HG02943 (cell line): ENCODE measurements around the gene NOTCH1.
A peak's percentile ranks its signal among the peaks of the same experiment; 100 is the strongest.

Source experiments
- ATAC-seq: cut with Tn5 transposase; IDR thresholded peaks from one replicate; pipeline ENCODE4 v1.9.1; 2021; ENCODE audit warnings: mild to moderate bottlenecking, low read depth, moderate library complexity; ENCODE audit not compliant: unreplicated experiment

NOTCH1 gene

DNA sequence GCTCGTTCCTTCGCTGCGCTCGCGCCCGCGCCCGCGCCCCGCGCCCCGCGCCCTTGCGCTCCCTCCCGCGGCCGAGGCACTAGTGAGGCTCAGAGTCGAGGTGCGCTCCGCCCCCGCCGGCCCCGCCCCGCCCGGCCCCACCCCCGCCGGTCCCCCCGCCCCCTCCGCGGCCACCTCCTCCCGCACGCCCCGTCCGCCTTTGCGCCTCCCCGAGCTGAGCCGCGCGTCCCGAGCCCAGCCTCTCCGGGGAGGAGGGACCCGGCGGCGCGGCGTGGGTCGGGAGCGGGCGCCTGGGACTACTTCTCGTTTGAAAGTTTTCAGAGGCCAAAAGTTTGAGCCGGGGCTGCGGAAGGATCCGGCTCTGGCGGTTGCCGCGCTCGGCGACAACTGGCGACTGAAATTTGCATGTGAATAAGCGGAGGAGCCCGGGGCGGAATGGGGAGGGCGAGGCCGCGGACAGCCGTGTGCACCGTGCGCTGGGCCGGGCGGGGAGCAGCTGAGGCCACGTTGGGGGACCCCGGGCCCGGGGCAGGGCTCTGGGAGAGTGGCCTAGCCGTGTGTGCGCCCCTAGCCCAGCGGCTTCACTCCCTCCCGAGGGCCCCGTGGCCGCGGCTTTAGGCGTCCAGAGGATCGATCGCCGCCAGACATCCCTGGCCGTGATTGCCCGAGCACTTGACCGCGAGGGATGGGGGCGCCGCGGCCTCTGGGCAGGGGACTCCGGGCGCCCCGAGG lies at the start of gene NOTCH1:
Gene NOTCH1 (minus strand): TSS at position 84 of the 732 bp plus-strand sequence. CDS start 262 bp downstream, outside the sequence.
- ATAC-seq, result peak; percentile 50

DNA sequence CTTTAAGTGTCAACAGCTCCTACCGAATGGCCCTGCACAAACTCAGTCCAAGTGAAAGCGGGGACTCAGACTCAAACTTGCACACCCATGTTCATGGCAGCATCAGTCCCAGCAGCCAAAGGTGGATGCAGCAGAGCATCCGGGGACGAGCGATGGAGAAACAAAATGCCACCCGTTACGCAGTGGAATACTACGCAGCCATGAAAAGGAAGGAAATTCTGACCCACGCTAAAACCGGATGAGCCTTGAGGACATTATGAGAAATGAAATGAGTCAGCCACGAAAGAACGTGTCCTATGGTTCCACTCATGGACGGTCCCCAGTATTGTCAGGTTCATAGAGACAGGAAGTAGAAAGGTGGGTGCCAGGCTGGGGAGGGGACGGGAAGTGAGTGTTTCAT lies 48.6 kb upstream of the NOTCH1 start:
- ATAC-seq, result no peak

DNA sequence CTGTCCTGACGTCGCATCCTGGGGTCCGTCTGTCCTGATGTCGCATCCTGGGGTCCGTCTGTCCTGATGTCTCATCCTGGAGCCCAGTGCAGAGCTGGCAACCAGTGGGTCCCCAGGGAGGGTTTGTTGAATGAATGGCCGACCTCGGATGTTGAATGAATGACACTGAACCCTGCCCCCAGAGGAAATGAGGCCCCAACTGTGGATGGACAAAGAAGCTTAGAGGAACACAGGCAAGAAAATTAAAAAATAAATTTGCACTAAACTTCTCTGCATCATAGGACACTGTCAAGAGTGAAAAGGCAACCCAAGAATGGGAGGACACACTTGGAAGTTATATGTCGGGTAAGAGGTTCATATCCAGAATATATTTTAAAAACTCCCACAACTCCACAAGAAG lies 47.7 kb upstream of the NOTCH1 start:
- no peak for ATAC-seq

DNA sequence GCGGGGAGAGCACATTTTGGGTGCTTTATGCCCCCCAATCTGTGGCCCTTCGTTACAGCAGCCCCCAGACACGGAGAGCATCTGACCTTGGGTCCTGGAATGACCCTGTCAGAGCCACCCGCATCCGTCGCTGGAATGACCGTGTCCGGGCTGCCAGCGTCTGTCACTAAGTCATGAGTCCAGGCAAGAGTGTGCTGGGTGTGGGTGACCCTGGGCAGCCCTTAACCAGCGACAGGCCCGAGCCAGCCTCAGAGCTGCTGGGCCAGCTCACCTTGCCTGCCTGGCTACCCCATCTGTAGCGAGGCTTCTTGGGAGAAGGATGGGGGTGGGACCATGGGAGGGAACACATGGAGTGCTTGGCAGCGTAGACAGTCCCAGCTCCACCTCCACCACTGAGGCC lies 46.8 kb upstream of the NOTCH1 start:
- ATAC-seq, result no peak

DNA sequence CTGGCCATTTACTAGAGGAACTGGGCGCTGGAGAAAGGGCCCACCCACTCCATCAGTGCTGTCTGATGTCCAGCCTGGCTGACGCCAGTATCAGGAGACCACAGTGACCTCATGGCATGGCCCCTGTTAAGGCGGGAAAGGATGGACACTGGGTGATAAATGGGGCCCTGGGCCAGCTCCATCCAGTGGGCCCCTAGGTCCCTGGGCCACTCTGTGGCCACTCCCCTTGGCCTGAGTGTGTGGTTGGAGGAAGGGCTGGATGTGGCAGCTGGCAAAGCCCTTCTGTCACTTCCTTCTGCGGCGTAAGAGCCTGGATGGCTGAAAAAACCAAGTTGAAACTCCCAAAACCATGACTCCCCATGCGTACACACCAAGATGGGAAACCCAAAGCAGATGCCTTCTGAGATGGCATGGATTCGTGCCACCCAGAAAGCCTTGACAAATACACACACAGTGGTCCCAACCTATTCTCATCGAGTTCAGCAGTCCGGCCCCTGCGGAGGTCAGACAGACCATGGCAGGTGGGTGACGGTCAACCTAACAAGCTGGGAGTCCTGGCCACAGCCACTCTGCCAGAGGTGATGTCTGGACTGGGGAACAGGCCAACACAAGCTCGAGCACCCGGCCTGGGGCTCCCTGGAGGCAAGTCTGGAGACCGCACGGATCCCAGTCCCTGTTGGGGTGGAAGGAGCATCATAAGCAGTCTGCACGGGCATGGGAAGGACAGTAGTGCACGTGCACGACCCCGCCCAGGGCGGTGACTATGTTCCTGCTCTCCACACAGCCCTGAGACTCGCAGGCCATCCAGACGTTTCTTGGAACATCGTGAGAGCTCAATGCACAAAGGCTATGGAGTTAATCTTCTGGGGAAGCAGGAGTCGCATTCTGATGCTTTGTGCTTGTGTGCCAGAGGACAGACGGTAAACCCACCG lies 45.2 kb upstream of the NOTCH1 start:
- no peak for ATAC-seq

DNA sequence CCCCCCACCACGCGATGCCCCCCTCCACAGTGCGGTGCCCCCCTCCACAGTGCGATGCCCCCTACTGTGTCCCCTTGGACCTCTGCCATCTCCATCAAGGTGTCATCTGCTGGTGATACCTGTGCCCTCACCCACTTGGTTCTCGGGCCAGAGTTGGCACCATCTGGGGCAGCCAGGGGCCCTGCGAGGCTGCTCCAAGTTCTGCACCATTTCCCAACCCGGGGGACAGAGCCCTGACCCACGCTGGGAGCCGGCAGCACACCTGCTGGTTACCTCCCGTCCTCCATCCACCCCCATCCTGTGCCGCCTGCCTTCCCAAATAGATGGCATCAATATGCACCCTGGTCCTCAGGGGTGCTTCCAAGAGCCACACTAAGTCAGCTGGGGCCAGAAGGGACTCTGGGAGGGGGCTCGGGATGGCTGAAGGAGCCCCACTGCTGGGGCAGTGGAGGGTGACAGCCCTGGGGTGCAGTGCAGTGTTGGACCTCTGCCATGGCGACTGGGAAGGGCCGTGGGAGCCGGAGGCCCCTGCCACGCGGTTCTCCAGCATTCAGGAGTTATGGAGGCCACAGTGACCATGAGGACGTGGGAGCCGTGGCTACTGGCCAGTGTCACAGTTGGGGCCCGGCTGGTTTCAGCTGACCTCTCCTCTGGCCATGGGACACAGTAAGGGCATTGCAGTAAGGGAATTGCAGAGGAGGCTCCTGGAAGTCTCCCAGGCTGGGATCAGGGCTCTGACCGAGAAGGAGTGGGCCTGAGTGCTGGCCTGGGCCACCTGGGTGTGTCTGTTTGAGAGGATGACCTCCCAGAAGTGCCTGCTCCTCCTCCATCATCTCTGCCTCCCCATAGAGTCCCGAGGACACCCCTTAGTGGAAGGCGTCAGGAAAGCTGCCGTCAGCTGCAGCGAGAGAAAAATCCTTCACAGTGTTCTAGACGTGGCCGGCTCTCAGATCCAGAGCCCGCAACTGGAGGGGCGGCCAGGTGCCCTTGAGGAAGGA lies 44.2 kb upstream of the NOTCH1 start:
- no peak for ATAC-seq

DNA sequence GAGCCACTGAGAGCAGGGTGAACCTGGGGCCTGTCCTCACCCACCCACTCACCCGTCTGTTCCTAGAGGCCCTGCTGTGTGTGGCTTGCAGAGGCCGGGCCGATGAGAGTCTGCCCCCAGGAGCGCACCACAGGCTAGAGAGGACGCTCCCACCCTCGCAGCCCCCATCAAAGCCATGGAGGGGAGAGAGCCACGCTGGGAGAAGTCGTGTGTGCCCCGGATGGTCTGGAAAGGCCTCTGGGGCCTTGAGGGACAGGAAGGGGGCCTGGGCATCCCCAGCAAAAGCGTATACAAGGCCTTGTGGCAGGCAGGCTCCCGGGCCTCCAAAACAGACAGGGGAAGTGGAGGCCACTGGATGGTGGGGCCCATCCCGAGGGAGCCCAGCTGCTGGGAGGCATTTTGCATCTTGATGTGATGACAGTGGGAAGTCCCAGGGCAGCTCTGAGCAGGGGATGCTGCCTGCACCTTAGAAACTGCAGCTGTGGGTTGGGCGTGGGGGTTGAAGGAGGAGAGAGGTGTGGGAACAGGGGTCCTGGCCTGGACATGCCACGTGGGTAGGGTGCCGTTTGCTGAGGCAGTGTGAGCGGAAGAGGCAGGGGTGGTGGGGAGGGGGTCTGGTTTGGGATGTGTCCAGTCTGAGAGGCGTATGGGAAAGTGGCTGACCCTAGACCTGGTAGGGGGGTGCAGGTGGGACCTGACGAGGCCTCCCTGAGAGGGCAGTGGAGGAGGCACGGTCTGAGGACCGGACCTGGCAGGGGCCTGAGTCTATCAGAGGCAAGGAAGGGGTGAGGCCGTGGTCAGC lies 43.0 kb upstream of the NOTCH1 start:
- ATAC-seq, result no peak

DNA sequence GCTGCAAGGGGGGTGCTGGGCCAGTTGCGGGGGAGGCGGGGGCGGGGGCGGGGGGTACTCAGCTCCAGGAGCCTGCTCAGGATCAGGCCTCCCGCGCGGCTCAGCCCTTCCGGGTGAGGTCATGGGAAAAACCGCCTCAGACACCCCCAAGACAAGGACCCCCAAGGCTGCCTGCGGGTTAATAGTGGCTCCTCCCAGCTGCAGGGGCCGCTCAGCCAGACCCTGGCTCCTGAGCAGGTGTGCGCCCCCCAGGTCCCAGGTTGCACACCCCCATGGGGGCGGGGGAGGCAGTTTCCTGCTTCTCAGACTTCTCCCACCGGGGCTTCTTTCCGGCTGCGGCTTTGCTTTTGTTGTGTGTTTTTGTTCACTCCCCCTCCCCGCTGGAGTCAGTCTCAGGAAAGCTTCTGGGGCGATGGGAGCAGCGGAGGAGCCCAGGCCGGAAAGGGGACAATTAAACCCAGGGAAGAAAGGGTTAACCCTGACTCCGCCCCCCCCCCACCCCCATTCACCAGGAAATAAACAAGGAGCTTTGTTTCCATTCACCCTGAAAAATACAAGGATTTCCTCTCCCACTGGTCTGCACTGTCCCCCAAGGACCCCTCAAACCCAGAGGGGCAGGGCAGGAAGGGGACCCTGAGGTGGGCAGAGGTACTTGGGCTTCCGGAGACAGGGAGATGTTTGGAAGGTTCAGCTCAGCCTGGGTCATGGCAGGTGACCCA lies 42.3 kb upstream of the NOTCH1 start:
- ATAC-seq, result no peak

DNA sequence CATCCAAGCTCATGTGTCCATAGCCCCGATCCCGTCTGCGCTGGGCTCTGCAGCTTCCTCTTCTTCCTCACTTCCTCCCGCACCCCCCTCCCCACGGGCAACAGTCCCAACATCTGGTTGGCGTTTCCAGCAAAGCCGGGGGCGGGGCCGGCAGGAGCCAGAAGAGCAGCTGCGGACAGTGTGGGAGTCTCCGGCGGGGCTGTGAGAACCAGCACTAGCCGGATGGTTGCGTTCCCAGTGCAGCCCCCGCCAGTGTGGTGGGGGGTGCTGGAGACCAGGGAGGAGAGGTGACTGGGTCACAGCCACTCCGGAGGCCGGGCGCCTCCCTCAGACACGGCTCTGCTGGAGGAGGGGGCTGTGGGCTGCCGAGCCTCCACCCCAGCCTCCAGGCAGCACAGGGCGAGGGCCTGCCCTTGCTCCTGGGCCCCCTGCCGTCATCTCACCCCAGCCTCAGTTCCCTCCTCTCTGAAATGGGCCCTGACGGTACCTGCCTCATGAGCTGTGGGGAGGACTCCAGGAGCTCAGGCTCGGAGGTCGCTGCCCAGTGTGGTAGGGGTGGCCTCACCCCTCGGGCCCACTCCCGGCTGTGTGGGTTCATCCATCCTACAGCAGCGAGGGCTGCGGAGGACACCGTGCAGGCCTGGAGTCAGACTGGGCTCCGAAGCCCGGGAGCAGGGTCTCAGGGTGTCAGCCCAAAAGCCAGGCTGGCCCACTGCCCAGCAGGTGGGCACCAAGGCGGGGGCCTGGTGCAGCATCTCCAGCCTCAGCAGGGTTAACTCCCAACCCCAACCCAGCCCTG lies 41.5 kb upstream of the NOTCH1 start:
- ATAC-seq, result no peak

DNA sequence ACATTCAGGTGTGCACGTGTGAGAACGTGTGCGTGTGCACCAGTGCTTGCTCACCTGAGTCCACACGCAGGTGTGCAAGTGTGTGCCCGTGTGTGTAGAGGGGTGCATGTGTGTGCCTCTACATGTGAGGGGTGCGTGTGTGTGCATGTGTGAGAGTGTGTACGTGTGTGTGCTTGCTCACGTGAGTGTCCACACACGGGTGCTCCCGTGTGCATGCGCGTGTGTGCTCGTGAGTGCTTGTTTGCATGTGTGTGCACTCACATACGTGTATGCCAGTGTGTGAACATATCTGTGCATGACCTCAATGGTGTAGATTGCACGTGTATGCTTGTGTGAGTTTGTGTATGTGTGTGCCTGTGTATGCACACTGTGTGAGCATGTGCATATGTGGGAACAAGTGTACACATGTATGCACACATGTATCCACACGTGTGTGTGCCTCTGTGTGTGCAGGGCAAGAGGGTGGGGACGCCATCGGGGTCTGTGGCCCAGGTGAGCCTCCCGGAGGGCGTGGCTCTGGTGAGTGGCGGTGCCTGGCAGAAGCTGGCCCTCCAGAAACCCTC lies 40.6 kb upstream of the NOTCH1 start:
- no peak for ATAC-seq

DNA sequence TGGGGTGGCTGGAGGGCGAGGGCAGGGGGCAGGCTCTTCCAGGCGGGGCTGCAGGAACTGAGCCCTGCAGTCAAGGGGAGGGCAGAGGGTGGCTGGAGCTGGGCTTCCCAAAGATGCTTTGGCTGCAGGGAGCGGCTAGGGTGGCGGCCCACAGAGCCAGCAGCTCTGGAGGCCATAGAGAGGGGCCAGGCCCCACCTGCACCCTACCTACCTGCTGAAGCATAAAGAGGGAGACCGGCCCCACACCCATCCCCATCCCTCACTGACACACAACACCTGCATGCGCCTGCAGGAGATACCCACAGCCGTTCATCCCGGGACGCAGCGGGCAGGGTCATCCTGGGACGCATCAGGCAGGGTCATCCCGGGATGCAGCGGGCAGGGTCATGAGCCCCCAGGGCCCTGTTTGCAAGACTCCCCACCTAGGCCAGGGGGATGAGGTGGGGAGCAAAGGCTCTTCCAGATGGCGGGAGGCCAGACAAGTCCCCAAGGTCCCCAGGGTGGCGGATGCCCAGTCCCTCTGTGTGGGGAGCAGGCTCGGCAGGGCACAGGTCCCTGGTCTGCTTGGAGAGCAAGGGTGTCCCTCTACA lies 39.8 kb upstream of the NOTCH1 start:
- ATAC-seq, result no peak

DNA sequence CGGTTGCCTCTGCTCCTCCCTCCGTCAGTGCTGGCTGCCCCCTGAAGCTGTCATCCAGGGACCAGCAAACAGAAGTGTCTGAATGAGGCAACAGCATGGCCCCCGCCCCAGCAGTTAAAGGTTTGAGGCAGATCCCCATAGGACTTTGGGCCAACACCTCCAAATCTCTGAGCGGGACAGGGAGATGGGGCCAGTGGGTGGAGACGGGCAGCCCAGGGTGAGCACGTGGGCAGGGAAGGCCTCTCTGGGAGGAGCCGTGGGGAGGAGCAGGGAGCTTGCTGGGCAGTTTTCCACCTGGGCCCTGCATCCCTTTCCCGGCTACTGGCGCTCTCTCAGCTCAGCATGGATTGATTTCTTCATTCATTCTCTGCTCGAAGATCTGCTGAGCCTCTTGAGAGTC lies 39.1 kb upstream of the NOTCH1 start:
- ATAC-seq, result no peak

DNA sequence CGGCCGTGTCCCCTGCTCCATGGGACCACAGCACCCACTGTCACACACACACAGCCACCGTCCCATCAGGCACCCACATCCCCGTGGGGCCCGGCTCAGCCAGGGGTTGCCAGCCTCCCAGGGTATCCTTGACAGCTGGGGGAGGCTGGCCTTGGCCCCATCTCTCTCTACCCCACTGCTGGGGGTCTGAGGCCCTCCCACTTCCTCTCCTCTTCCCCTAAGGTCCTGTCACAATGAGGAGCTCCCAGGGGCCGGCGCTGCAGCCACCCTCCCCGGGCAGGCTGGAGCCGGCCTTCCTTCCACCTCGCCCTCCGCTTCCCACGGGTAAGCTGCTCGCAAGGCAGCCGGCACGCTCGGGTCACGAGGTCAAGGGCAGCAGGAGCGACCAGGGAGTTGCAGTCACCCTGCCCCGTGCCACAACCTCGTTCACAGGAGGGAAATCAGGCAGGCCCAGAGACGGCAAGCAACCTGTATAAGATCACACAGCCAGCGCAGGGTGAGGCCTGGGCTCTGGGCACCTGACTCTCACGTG lies 38.6 kb upstream of the NOTCH1 start:
- no peak for ATAC-seq

DNA sequence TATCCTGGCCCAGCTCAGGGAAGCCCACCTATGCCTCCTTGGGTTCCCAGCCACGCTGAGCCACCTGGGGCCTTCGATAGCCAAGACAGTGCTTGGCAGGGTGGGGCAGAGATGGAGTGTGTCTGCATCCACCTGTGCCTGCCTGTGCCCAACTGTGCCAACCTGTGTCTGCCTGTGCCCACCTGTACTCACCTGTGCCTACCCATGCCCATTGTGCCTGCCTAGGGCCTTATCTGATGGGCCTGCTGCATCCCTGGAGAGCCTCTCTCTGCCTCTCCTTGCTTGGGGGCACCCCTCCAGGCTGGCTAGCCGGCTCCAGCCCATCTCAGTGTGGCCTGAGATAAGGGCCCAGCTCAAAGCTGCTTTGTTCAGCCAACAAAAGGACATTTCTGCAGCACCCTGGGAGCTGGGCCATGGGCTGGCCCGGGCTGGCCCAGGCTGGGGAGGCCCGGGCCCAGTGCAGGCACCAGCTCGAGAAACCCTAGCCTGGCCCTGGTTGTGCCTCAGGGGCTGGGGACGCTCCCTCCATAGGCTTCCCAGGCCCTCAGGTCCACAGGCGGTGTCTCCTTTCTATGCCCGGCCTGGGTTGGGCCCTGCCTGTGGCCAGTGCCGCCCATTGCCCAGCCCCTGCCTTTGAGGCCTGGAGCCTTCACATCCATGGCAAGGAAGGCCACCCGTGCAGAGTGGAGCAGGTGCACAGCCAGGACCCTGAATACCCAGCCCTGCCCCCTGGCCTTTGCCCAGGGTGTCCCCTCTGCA lies 37.3 kb upstream of the NOTCH1 start:
- ATAC-seq, result no peak

DNA sequence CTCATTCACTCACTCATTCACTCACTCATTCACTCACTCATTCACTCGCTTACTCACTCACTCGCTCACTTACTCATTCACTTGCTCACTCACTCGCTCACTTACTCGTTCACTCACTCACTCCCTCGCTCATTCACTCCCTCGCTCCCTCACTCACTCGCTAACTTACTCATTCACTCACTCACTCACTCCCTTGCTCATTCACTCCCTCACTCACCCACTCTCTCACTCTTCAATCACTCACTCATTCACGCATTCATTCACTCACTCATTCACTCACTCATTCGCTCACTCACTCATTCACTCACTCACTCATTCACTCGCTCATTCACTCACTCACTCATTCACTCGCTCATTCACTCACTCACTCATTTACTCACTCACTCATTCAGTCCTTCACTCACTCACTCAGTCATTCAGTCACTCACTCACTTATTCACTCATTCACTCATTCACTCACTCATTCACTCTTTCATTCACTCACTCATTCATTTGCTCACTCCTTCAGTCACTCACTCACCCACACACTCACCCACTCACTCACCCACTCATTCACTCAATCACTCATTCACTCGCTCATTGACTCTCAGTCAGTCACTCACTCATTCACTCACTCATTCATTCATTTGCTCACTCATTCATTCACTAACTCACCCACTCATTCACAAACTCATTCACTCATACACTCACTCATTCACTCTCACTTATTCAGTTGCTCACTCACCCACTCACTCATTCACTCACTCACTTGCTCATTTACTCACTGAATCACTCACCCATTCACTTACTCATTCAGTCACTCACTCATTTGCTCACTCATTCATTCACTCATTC lies 36.0 kb upstream of the NOTCH1 start:
- ATAC-seq, result no peak
